HepG2 (cell line): Measurements from ENCODE around the gene PXDC1. TPM values are rescaled to one million over a fixed set of nuclear protein-coding genes. Genes with fewer than 3 reads are reported as not detected.

Experiments
- ATAC-seq: fragments of 200-7000 bp; cut with Tn5 transposase; 3 replicates; pipeline ENCODE4 v1.9.1; 2020; ENCODE audit warnings: mild to moderate bottlenecking, moderate library complexity
- BruUV-seq: library from RNA; stranded (reverse); fragments of 400-500 nt; replicated peaks from 2 replicates; lab custom pipeline; 2021; lab: Mats Ljungman, UMichigan
- CTCF ChIA-PET: fragments of 300-600 bp; formaldehyde crosslinking; extraction: SDS; loops from one replicate; lab custom pipeline; 2021; ENCODE audit warnings: low total read pairs, inconsistent platforms, low intra/inter-chr PET ratio; lab: Yijun Ruan, JAX
- POLR2A ChIA-PET: fragments of 350-600 bp; sonication (Branson Sonifier 250); formaldehyde crosslinking; loops from one replicate; lab custom pipeline; 2020; ENCODE audit warnings: antibody characterized with exemption, inconsistent platforms; lab: Yijun Ruan, JAX
- DNase-seq: peaks from one replicate; pipeline ENCODE4 v3.0.0-alpha.2; 2015; ENCODE audit warnings: low spot score
- FAIRE-seq: peaks from 3 replicates; lab custom pipeline; 2011; peaks lifted over from hg19 to GRCh38; lab: Jason Lieb, UNC
- H2AFZ ChIP-seq: one replicate; pipeline ENCODE4 v1.6.1; 2011; ENCODE audit warnings: low read length, inconsistent platforms
- H3K27ac ChIP-seq: fragments of 300-600 bp; 3 replicates; pipeline ENCODE4 v1.8.0; 2011; ENCODE audit warnings: mixed run types, mild to moderate bottlenecking, mixed read lengths, low read length, inconsistent platforms; ENCODE audit not compliant: insufficient read depth; ENCODE audit errors: extremely low read length
- H3K27me3 ChIP-seq, 2 experiments: fragments of 200-600 bp in 1 of 2; 2 replicates in 1 of 2; 3 replicates in 1 of 2; pipeline versions ENCODE4 v1.6.0 to v1.8.0; 2011; ENCODE audit warnings: low read length in 2 of 2, mild to moderate bottlenecking in 2 of 2, moderate library complexity in 2 of 2, inconsistent platforms in 1 of 2; ENCODE audit not compliant: insufficient read depth in 2 of 2, control insufficient read depth in 1 of 2
- H3K36me3 ChIP-seq, 2 experiments: fragments of 200-600 bp in 1 of 2; replicated peaks in 1 of 2; 2 replicates in 1 of 2; 3 replicates in 1 of 2; pipeline versions ENCODE4 v1.5.1 to v1.8.0; 2011; ENCODE audit warnings: low read length in 2 of 2, inconsistent platforms in 1 of 2; ENCODE audit not compliant: insufficient read depth in 2 of 2, control insufficient read depth in 1 of 2
- H3K4me1 ChIP-seq: 2 replicates; pipeline ENCODE4 v1.5.1; 2012; ENCODE audit warnings: low read length, inconsistent platforms; ENCODE audit not compliant: insufficient read depth
- H3K4me2 ChIP-seq: 2 replicates; pipeline ENCODE4 v1.6.0; 2011; ENCODE audit warnings: low read depth, low read length, inconsistent platforms
- H3K4me3 ChIP-seq, 3 experiments: fragments of 200-600 bp in 1 of 3; sonication (generic), shearing (Covaris generic) in 1 of 3; replicated peaks in 1 of 3; 2 replicates each; pipeline ENCODE4 v1.5.1; 2011 to 2016; ENCODE audit warnings: low read length in 3 of 3, inconsistent platforms in 2 of 3, low read depth in 2 of 3, mild to moderate bottlenecking in 2 of 3, control low read depth in 1 of 3, mixed read lengths in 1 of 3; ENCODE audit not compliant: insufficient read depth in 1 of 3
- H3K79me2 ChIP-seq: one replicate; pipeline ENCODE4 v1.6.1; 2011; ENCODE audit warnings: low read length, inconsistent platforms; ENCODE audit not compliant: insufficient read depth
- H3K9ac ChIP-seq: 2 replicates; pipeline ENCODE4 v1.6.0; 2011; ENCODE audit warnings: mild to moderate bottlenecking, low read depth, low read length, inconsistent platforms; ENCODE audit not compliant: insufficient read depth
- H3K9me3 ChIP-seq: 2 replicates; pipeline ENCODE4 v1.5.1; 2012; ENCODE audit warnings: mild to moderate bottlenecking, low read length
- H4K20me1 ChIP-seq: 2 replicates; pipeline ENCODE4 v1.6.0; 2011; ENCODE audit warnings: inconsistent platforms, mild to moderate bottlenecking, low read length, moderate library complexity; ENCODE audit not compliant: insufficient read depth
- ATAD3A ChIP-seq: sonication (generic); formaldehyde crosslinking; IDR thresholded peaks from 2 replicates; pipeline ENCODE4 v1.4.0; 2020; ENCODE audit warnings: missing genetic modification reagents
- BCL3 ChIP-seq: sonication (generic); formaldehyde crosslinking; IDR thresholded peaks from 2 replicates; pipeline ENCODE4 v1.5.1; 2020; ENCODE audit warnings: mild to moderate bottlenecking, missing genetic modification reagents, moderate library complexity
- CAMTA2 ChIP-seq: sonication (generic); formaldehyde crosslinking; IDR thresholded peaks from 2 replicates; pipeline ENCODE4 v1.4.0; 2020; ENCODE audit warnings: mild to moderate bottlenecking, missing genetic modification reagents, borderline replicate concordance
- ESRRA ChIP-seq: sonication (generic); formaldehyde crosslinking; IDR thresholded peaks from 2 replicates; pipeline ENCODE4 v1.5.1; 2020; ENCODE audit warnings: mild to moderate bottlenecking, low read depth, missing genetic modification reagents
- FOXJ3 ChIP-seq: sonication (generic); formaldehyde crosslinking; IDR thresholded peaks from 2 replicates; pipeline ENCODE4 v1.4.0; 2020; ENCODE audit warnings: missing genetic modification reagents, mild to moderate bottlenecking, borderline replicate concordance
- GATAD1 ChIP-seq: IDR thresholded peaks from 2 replicates; pipeline ENCODE4 v1.6.1; 2016; ENCODE audit warnings: missing genetic modification reagents, missing compliant biosample characterization
- HMGA1 ChIP-seq: sonication (generic); formaldehyde crosslinking; conservative IDR thresholded peaks from 2 replicates; pipeline ENCODE4 v1.4.0; 2020; ENCODE audit warnings: missing genetic modification reagents
- MAZ ChIP-seq, 2 experiments: sonication (generic) in 1 of 2; formaldehyde crosslinking in 1 of 2; IDR thresholded peaks; 2 replicates each; pipeline versions ENCODE4 v1.5.0 to v1.6.1; 2012 to 2020; ENCODE audit warnings: low read depth in 2 of 2, mild to moderate bottlenecking in 2 of 2, borderline replicate concordance in 1 of 2, improper control_type of control experiment in 1 of 2, low read length in 1 of 2, missing genetic modification reagents in 1 of 2, moderate library complexity in 1 of 2
- NR2F2 ChIP-seq: IDR thresholded peaks from 2 replicates; pipeline ENCODE4 v1.6.1; 2012; ENCODE audit warnings: low read depth, inconsistent platforms, borderline replicate concordance
- PRDM4 ChIP-seq: sonication (generic); formaldehyde crosslinking; IDR thresholded peaks from 2 replicates; pipeline ENCODE4 v1.9.0; 2021; ENCODE audit warnings: missing genetic modification reagents, borderline replicate concordance
- RBM39 ChIP-seq: fragments of 200-400 bp; formaldehyde crosslinking; IDR thresholded peaks from one replicate; pipeline ENCODE4 v1.6.1; 2018; ENCODE audit warnings: antibody characterized with exemption, mild to moderate bottlenecking, low read depth, low read length; ENCODE audit not compliant: poor library complexity, severe bottlenecking
- SIN3B ChIP-seq: fragments of 150-350 bp; IDR thresholded peaks from 2 replicates; pipeline ENCODE4 v1.6.1; 2014; ENCODE audit warnings: low read length
- ZBTB38 ChIP-seq: sonication (generic); formaldehyde crosslinking; IDR thresholded peaks from 2 replicates; pipeline ENCODE4 v1.5.1; 2020; ENCODE audit warnings: mild to moderate bottlenecking, missing genetic modification reagents
- ZNF24 ChIP-seq: fragments of 450-650 bp; IDR thresholded peaks from 2 replicates; pipeline ENCODE4 v1.6.1; 2017; ENCODE audit warnings: antibody characterized with exemption, mild to moderate bottlenecking
- ZNF552 ChIP-seq: sonication (generic); formaldehyde crosslinking; IDR thresholded peaks from 2 replicates; pipeline ENCODE4 v1.9.0; 2022; ENCODE audit warnings: missing genetic modification reagents, mild to moderate bottlenecking, borderline replicate concordance
- ZNF878 ChIP-seq: sonication (generic); formaldehyde crosslinking; IDR thresholded peaks from 2 replicates; pipeline ENCODE4 v1.8.1; 2023; ENCODE audit warnings: mild to moderate bottlenecking, missing genetic modification reagents, moderate library complexity
- ZNF879 ChIP-seq: sonication (generic); formaldehyde crosslinking; IDR thresholded peaks from 2 replicates; pipeline ENCODE4 v1.8.1; 2023; ENCODE audit warnings: missing genetic modification reagents
- ZSCAN5A ChIP-seq: sonication (generic); formaldehyde crosslinking; IDR thresholded peaks from 2 replicates; pipeline ENCODE4 v1.8.0; 2022; ENCODE audit warnings: mild to moderate bottlenecking, missing genetic modification reagents, borderline replicate concordance
- WGBS: methylation state at CpG from one replicate; pipeline ENCODE4 v1.1.6; 2017; ENCODE audit warnings: low lambda C conversion rate; 5-methylcytosine and 5-hydroxymethylcytosine counted together
- in situ Hi-C: cut with HindIII; loops from 2 replicates; pipeline ENCODE4 v1.10.0; 2017; ENCODE audit warnings: low pct_unique_long_range_greater_than_20kb; ENCODE audit not compliant: extremely low pct_ligation_motif_present
- intact Hi-C: fragments of 100-400 bp; cut with micrococcal nuclease; formaldehyde crosslinking; loops from one replicate; pipeline ENCODE4 v1.10.0; 2022; ENCODE audit not compliant: unreplicated experiment
- polyA plus RNA-seq, 8 experiments: library from polyadenylated mRNA; depleted of rRNA in 3 of 8; stranded (reverse) in 7 of 8; unstranded in 1 of 8; fragments of >200 nt; fragmentation: Illumina TruSeq in 4 of 8; extraction: Trizol in 4 of 8; gene quantifications; 2 replicates each; pipeline versions ENCODE4 v1.2.1 to v1.2.3, GENCODE V29; 2011 to 2016; ENCODE audit warnings: low read depth in 4 of 8, missing spikeins in 1 of 8, mixed read lengths in 1 of 8; ENCODE audit not compliant: insufficient read depth in 1 of 8
- total RNA-seq, 5 experiments: library from RNA; depleted of rRNA; stranded (reverse); fragments of >200 nt; fragmentation: Illumina TruSeq; extraction: Trizol; gene quantifications; 2 replicates each; pipeline ENCODE4 v1.2.3, GENCODE V29; 2016; ENCODE audit warnings: low read depth in 1 of 5

Gene PXDC1
- total and polyA plus RNA-seq, 2 of the 13 experiments (the other 11 are each of a cell fraction or from before 2014, with no cell fraction given): 32.4 to 34.7 TPM

GRCh38 chr6:3746696-3747095 lies 4.8 kb downstream of the PXDC1 start:
- Histone ChIP-seq H3K27me3 (no peaks in the 10 kb centered on the region), H3K79me2 (peaks cover 76% of the 10 kb centered on the region), H2AFZ (no peak overlapping the region), H3K27ac (no peak overlapping the region), H4K20me1 (peaks cover 54% of the 10 kb centered on the region), H3K36me3 (peaks cover 7 to 20% of the 10 kb centered on the region in 2 experiments; a peak in 3 of 5 replicates), H3K4me2 (no peak overlapping the region), H3K4me1 (peaks cover 79% of the 10 kb centered on the region), H3K9ac (no peak overlapping the region), H3K9me3 (no peaks in the 10 kb centered on the region), H3K4me3 (no peak overlapping the region)
- ATAC-seq (no peak), FAIRE-seq (no peak), DNase-seq (no peak)
- in situ Hi-C loops (loop anchor here (5.0 kb wide), 2 partner anchors 81 to 141 kb away; no protein-coding TSS in a partner anchor), intact Hi-C loops (no loop called here)
- TF ChIP-seq ESRRA (CRISPR knock-in tag) (no peak), SIN3B (no peak), GATAD1 (CRISPR knock-in tag) (no peak), ZNF879 (CRISPR knock-in tag) (no peak), NR2F2 (no peak), ZNF878 (no peak), CAMTA2 (CRISPR knock-in tag) (no peak), ZNF24 (no peak), ZBTB38 (CRISPR knock-in tag) (no peak), HMGA1 (no peak), MAZ (IDR thresholded peaks at IDR 0.05; ENCODE audit: borderline replicate concordance, low read depth, low read length) (no peak), MAZ (CRISPR knock-in tag; IDR thresholded peaks at IDR 0.05; ENCODE audit: low read depth) (no peak), FOXJ3 (CRISPR knock-in tag) (no peak), ZSCAN5A (no peak), PRDM4 (CRISPR knock-in tag) (no peak), RBM39 (no peak), ZNF552 (CRISPR knock-in tag) (no peak), ATAD3A (CRISPR knock-in tag) (no peak), BCL3 (CRISPR knock-in tag) (no peak)
- no TSS peak for BruUV-seq
- ChIA-PET CTCF (interaction anchor here (1.5 to 2.1 kb wide), 2 partner anchors 79 to 244 kb away, joined by 4 to 9 read pairs; no protein-coding TSS in a partner anchor), POLR2A (interaction anchor here (1.1 to 1.3 kb wide), 2 partner anchors 13 to 94 kb away, joined by 3 read pairs; no protein-coding TSS in a partner anchor)
- WGBS: 98% methylated on average over 6 of the region's 8 CpGs
